Stomach smooth muscle (tissue), 2 donors: ENCODE measurements around the gene SLC19A2.

ENCODE experiments used
- H3K27ac ChIP-seq: one replicate; pipeline ENCODE4 v1.7.0; 2013; ENCODE audit warnings: mild to moderate bottlenecking, low read length, inconsistent platforms
- H3K27me3 ChIP-seq, 2 donors: one replicate each; pipeline ENCODE4 v1.7.0; 2013; ENCODE audit warnings: low read length in 2 of 2; ENCODE audit not compliant: insufficient read depth in 2 of 2, control insufficient read depth in 1 of 2
- H3K36me3 ChIP-seq, 2 donors: one replicate each; pipeline ENCODE4 v1.7.0; 2013; ENCODE audit warnings: low read length in 2 of 2; ENCODE audit not compliant: control insufficient read depth in 2 of 2, insufficient read depth in 2 of 2
- H3K4me1 ChIP-seq: one replicate; pipeline ENCODE4 v1.7.0; 2013; ENCODE audit warnings: low read length; ENCODE audit not compliant: control insufficient read depth, insufficient read depth
- H3K4me3 ChIP-seq, 2 donors: one replicate each; pipeline ENCODE4 v1.7.0; 2013; ENCODE audit warnings: low read length in 2 of 2
- H3K9ac ChIP-seq, 2 donors: one replicate each; pipeline ENCODE4 v1.7.0; 2013; ENCODE audit warnings: low read length in 2 of 2, mild to moderate bottlenecking in 1 of 2
- H3K9me3 ChIP-seq, 2 donors: one replicate each; pipeline ENCODE4 v1.7.0; 2013; ENCODE audit warnings: low read length in 2 of 2; ENCODE audit not compliant: control insufficient read depth in 2 of 2
- donor health status: healthy.
- donor health status: Pancreatic carcinoma.

Gene SLC19A2

DNA sequence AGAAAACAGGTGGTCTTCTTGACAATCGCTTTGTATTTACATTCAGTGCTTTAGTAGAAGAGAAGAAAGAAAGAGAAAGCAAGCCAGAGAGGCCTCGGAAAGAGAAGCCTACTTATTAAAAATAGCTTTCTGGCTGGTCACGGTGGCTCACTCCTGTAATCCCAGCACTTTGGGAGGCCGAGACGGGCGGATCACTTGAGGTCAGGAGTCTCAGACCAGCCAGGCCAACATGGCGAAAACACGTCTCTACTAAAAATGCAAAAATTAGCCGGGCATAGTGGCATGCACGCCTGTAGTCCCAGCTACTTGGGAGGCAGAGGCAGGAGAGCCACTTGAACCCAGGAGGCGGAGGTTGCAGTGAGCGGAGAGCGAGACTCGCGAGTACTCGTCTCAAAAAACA, 1.8 kb upstream of the SLC19A2 start:
- Histone ChIP-seq H3K4me1 (peaks cover 18% of the 10 kb centered on the region), H3K9ac (no peak overlapping the region)

DNA sequence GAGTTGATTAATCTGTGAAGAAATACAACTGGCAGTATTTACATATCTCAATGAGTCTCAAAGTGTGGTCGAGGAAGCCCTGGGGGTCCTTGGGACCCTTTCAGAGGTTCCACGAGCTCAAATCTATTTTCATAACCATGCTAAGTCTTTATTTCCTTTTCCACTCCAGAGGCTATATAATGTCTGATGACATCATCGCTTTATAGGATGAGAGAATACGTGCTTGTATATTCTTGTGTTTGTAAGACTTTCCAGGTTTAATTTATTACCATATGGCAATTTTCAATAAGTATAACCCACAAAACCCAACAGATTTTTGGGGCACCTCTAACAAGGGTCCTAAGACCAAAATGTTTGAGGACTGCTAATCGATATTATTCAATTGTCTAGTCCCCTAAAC, 1.4 kb upstream of the SLC19A2 start:
- no peaks in the 10 kb centered on the region for H3K9me3 ChIP-seq
- H3K4me1 ChIP-seq = peaks cover 18% of the 10 kb centered on the region
- H3K4me3 ChIP-seq = peak overlapping the region; percentile 22 to 88
- H3K27ac ChIP-seq = peak overlapping the region; percentile 99
- peak overlapping the region; percentile 96 to 97 for H3K9ac ChIP-seq
- H3K27me3 ChIP-seq = no peaks in the 10 kb centered on the region
- no peaks in the 10 kb centered on the region for H3K36me3 ChIP-seq

More for the DNA sequence above, 1.8 kb upstream of the SLC19A2 start:
- Histone ChIP-seq H3K9me3 (no peaks in the 10 kb centered on the region), H3K27ac (peak overlapping the region; percentile 99), H3K4me3 (peak overlapping the region; percentile 22 to 88), H3K36me3 (no peaks in the 10 kb centered on the region), H3K27me3 (no peaks in the 10 kb centered on the region)

DNA sequence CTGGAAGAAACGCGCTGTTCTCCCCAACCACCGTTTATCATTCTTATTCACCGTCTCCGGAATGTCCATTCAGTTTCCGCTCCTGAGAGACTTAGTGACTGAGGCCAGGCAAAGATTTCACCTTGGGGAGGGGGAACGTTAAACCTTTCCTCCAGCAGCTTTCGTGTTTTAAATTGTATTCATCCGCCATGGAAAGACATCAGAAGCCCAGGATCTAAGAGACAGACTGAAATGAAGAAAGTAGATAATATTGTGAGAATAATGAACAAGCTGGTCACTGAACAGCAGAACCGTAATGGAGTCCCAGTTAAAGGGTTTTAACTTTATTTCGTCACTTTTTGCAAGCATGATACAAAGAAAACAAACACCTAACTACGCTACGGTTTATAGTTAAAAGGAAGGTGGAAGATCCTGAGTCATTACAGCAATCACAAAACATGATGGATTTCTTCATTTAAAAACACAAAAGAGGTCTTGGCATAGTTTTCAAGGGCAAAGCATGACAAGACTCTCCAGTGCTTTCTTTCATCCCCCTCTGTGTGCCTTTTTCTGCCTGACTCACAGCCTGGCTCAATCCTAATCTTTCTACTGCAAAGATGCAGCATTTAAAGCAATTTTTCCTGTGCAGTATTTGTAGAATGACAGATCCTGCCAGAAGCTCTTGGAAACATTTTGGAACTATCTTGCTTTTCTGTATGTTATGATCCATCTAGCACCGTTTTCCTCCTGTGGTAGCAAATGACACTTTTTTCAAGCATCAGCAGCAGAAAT, 722 bp upstream of the SLC19A2 start:
- H3K36me3 ChIP-seq = no peaks in the 10 kb centered on the region
- H3K9ac ChIP-seq = peak overlapping the region; percentile 96 to 97
- peak overlapping the region; percentile 22 to 88 for H3K4me3 ChIP-seq
- peak overlapping the region; percentile 99 for H3K27ac ChIP-seq
- H3K27me3 ChIP-seq = no peaks in the 10 kb centered on the region
- peaks cover 18% of the 10 kb centered on the region for H3K4me1 ChIP-seq
- no peaks in the 10 kb centered on the region for H3K9me3 ChIP-seq

DNA sequence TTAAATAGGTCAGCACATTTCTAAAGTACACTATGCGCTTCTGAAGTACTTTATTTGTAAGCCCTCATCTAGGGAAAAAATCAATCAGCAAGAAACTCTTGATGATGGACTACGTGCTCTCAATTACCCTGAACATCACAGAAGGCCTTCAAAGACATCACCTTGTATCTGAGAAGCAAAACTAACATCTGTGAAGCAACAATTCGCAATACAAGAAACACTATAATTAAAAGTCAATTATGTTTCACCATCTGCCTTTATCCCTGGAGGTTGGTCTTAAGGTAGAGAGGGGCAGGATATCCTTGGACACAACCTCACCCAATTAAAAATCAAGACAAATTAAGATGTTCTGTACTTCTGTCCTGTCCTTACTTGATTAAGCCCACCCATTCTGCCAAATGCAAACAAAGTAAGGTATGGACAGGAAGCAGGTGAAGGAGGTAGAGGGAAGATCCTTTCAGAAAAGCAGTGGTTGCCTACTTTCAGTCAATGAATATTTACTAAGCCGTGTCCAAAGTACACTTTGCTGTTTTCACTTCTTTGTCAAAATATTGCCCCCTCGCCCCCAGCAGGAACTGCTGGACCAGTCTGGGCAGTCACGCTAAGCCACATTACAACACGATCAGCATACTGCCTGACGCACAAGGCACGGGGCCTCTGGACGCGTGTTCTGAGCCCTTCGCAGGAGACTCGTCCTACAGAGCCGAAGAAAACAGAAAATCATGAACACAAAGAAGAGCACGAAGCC, 887 bp downstream of the SLC19A2 start:
- Histone ChIP-seq H3K9me3 (no peaks in the 10 kb centered on the region), H3K4me1 (peaks cover 18% of the 10 kb centered on the region), H3K36me3 (no peaks in the 10 kb centered on the region), H3K4me3 (peak overlapping the region; percentile 84 to 88), H3K27me3 (no peaks in the 10 kb centered on the region), H3K27ac (peak overlapping the region; percentile 99), H3K9ac (peak overlapping the region; percentile 96 to 97)

DNA sequence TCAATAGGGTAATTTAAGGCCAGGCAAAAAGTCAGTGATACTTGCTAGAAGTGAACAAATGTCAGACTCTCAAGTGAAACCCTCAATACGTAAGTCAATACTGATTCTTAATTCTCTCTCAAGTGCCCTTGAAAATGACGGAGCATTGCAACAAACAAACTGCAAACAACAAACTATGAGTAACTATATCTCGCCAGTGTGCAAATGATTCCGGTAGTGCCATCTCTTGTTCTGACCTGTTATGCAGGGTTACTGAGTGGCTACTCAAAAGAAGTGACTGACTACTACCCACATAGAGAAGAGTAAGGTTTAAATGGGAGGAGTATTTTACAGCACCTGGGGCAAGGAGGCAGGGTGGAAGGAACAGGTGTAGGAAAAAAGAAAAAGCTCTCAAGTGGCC, 1.6 kb downstream of the SLC19A2 start:
- Histone ChIP-seq H3K4me3 (peak overlapping the region; percentile 84 to 88), H3K27ac (peak overlapping the region; percentile 18), H3K27me3 (no peaks in the 10 kb centered on the region), H3K36me3 (no peaks in the 10 kb centered on the region), H3K4me1 (peaks cover 18% of the 10 kb centered on the region), H3K9ac (peak overlapping the region in 1 of 2 donors; percentile 96), H3K9me3 (no peaks in the 10 kb centered on the region)

DNA sequence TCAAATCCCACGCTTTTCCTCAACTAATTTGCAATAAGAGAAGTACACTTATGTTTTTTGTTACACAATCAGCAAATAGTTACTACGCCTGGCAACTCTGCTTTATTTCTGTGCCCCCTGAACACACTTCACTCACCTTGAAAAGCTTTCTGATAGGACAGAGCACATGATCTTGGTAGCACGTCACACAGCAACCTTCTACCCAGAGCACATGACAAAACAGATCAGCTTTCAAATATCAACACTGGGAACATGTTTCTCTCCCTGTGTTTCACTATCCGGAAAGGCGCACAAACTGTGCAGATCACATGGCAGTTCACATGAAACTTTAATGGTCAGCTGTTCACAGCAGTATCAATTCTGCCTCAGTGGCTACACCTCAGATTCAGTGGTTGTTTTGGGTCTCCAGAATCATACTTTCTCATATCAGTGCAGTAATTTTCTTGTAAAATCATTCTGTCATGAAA, 2.2 kb downstream of the SLC19A2 start:
- no peaks in the 10 kb centered on the region for H3K27me3 ChIP-seq
- H3K4me3 ChIP-seq = peak overlapping the region; percentile 84 to 88
- H3K27ac ChIP-seq = peak overlapping the region; percentile 18
- peaks cover 18% of the 10 kb centered on the region for H3K4me1 ChIP-seq
- no peaks in the 10 kb centered on the region for H3K9me3 ChIP-seq
- no peaks in the 10 kb centered on the region for H3K36me3 ChIP-seq
- H3K9ac ChIP-seq = peak overlapping the region; percentile 2 to 96

DNA sequence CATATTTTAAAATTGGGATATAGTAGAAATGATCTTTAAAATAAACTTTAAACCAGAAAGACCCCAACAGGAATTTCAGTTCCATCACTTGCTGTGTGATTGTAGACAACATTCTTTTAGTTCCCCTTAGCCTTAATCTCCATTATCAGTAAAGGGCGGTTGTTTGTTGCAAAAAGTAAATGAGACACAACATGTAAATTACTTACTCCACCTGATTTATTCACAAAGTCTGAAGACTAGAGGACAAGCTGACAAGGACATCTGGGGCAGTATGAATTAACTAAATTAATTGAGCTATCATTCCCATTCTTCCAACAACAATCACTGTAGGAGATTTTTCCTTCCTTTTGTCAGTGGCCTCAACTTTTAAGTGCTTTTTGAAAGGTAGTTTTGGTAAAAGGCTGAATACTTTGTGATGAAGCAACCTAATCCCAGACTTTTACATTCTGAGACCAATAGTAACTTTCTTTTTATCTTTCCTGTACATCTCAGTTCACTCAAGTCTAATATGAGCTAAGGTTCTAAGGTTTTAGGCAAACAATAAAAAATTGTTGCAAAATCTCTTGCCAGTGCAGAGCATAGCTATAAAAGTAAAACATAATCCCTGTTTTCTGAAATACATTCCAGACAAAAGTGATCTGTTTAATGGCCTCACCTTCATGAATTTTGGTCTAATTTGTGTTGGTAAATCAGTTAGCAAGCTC, 6.2 kb downstream of the SLC19A2 start:
- Histone ChIP-seq H3K9me3 (no peaks in the 10 kb centered on the region), H3K9ac (no peak overlapping the region), H3K4me3 (no peak overlapping the region), H3K27ac (no peak overlapping the region), H3K27me3 (no peaks in the 10 kb centered on the region), H3K4me1 (peaks cover 10% of the 10 kb centered on the region), H3K36me3 (peaks cover 5 to 6% of the 10 kb centered on the region in 2 donors)

DNA sequence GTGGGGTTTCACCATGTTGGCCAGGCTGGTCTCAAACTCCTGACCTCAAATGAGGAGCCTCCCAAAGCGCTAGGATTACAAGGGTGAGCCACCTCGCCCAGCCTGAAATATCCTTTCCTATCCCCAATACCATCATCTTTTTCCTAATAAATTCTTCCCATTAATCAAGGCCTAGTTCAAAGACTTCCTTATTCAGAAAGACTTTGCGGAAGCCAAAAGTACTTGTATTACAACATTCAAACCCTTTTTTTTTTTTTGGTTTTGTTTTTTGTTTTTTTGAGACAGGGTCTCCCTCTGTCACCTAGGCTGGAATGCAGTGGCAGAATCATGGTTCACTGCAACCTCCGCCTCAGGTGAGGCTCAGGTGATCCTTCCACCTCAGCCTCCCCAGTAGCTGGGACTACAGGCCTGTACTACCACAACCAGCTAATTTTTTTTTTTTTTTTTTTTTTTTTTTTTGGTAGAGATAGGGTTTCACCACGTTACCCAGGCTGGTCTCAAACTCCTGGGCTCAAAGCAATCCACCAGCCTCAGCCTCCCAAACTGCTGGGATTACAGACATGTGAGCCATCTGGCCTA, 7.6 kb downstream of the SLC19A2 start:
- Histone ChIP-seq H3K9ac (no peak overlapping the region), H3K9me3 (no peaks in the 10 kb centered on the region), H3K27me3 (no peaks in the 10 kb centered on the region), H3K4me1 (no peaks in the 10 kb centered on the region), H3K4me3 (no peak overlapping the region), H3K36me3 (peaks cover 5 to 6% of the 10 kb centered on the region in 2 donors), H3K27ac (no peak overlapping the region)

DNA sequence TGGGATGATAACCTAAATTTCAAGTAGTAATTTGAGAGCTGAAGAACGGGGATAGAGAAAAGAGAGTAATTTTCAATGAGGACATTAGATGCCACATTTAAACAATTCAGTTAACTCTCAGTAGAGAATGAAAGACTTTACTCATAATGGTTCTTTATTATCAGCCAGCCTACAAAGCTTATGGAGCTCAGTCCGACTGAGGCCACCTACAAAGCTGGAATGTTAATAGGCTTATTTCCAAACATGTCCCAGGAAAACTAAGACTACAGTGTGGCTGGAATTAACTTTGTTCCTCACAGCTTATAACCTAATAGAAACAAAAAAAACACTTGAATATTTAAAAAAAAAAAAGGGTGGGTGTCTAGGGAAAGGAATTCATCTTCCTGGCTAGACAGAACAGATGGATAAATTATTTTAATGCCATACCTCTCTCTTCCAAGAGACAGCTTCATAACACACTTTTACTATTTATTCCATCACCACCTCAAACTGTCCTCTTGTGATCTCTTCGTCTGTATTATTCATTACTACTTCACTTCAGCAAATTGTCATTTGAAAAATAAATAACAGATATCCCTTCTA, 9.8 kb downstream of the SLC19A2 start:
- no peaks in the 10 kb centered on the region for H3K27me3 ChIP-seq
- no peaks in the 10 kb centered on the region for H3K4me1 ChIP-seq
- no peak overlapping the region for H3K4me3 ChIP-seq
- H3K27ac ChIP-seq = no peak overlapping the region
- H3K9me3 ChIP-seq = no peaks in the 10 kb centered on the region
- no peak overlapping the region for H3K9ac ChIP-seq
- H3K36me3 ChIP-seq = peaks cover 5 to 6% of the 10 kb centered on the region in 2 donors
